ENCODE data around the gene SLC25A20. TPM values are rescaled to one million over a fixed set of nuclear protein-coding genes. Genes with fewer than 3 reads are reported as not detected.

SLC25A20 gene
- total RNA-seq, 4 donors from 2014 or later: 67.8 to 110 (median 83.4) TPM

DNA sequence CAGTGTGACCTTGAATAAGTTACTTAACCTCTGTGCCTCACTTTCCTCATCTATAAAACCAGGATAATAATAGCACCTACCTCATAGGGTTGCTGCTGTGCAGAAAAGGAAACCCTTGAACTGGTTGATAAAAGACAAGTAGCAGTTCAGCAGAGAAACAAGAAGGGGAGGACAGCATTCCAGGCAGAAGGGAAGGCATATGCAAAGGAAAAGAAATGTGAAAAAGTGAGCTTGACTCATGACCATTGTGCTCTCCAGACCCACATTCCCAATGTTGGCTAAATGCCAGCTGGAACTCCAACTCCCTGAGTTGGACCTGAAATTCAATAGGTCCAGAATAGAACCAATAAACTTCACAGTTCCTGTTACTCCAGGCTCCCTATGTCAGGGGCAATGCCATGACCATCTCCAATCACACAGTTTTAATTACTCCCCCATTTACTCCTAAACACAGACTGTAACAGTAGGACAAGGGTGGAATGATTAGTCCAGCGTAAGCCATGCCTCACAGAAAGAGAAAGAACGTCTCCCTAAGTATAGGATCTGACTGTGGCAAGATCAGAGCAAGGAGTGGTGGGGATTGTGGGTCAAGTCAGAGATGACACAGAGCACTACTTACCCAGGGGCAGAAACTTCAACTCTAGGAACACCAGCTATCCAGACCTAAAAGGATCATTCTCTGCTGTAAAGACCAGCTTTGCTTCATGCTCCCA is 77.9 kb downstream of the SLC25A20 start:
- Histone ChIP-seq H3K27me3 (no peaks in the 10 kb centered on the region), H3K9me3 (no peaks in the 10 kb centered on the region), H3K36me3 (no peaks in the 10 kb centered on the region), H3K4me3 (no peak overlapping the region), H3K4me1 (peaks cover 31 to 38% of the 10 kb centered on the region in 2 donors), H3K27ac (peak overlapping the region; percentile 53 to 77 (median 67))
- intact Hi-C loops (cut with DNase I; ENCODE audit: low total_unique reads) (no loop called here), in situ Hi-C loops (cut with MboI; ENCODE audit: low sequenced_read_pairs in 4 of 4) (no loop called here)
- ATAC-seq (peak in 1 of 2 donors; percentile 39), DNase-seq (no peak)
- no peak for TF ChIP-seq POLR2A (IDR thresholded peaks at IDR 0.05)
- TF ChIP-seq, protein P1, sequence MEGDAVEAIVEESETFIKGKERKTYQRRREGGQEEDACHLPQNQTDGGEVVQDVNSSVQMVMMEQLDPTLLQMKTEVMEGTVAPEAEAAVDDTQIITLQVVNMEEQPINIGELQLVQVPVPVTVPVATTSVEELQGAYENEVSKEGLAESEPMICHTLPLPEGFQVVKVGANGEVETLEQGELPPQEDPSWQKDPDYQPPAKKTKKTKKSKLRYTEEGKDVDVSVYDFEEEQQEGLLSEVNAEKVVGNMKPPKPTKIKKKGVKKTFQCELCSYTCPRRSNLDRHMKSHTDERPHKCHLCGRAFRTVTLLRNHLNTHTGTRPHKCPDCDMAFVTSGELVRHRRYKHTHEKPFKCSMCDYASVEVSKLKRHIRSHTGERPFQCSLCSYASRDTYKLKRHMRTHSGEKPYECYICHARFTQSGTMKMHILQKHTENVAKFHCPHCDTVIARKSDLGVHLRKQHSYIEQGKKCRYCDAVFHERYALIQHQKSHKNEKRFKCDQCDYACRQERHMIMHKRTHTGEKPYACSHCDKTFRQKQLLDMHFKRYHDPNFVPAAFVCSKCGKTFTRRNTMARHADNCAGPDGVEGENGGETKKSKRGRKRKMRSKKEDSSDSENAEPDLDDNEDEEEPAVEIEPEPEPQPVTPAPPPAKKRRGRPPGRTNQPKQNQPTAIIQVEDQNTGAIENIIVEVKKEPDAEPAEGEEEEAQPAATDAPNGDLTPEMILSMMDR (IDR thresholded peaks at IDR 0.05 in 4 of 5, conservative IDR thresholded peaks at IDR 0.05 in 1 of 5): no peak

DNA sequence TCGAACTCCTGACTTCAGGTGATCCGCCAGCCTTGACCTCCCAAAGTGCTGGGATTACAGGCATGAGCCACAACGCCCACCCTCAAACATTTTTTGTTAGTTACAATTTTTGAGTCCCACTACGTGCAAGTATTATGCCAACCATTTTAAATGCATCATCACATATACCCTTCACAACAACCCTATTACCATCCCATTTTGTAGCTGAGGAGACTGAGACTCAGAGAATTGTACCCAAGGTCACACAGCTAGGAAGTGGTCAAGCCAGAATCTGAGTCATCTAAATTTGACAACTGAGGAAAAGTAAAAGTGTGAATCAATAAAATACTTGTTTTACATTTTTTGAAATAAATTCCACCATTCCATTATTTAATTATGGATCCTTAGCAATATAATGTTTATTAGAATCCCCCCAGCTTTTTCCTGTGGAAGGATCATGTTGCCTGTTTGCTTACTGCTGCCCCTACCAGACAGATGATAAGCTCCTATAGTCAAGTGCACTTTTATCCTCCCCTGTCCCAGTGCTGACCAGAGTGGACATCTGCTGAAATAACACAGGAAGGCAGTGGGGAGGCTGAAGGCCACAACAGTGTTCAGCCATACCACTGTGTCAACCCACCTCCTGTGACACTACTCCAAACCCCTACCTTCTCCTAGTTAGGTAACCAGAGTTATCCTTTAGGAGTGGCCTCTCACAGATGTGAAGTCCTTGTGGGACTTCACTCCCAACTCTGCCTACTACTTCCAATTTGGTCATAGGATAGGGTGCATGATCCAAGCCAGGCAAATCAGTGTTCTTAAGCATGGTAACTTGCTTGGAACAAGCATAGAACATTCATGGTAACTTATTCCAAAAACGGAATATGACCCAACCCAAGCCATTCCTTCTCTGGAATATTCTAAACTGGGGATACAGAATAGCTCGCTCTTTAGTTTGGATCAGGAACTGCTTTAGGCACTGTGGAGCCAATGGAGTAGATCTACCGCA is 79.2 kb downstream of the SLC25A20 start:
- Histone ChIP-seq H3K4me1 (peaks cover 31 to 38% of the 10 kb centered on the region in 2 donors), H3K27me3 (no peaks in the 10 kb centered on the region), H3K27ac (peak overlapping the region; percentile 53 to 77 (median 67)), H3K4me3 (no peak overlapping the region), H3K36me3 (no peaks in the 10 kb centered on the region), H3K9me3 (no peaks in the 10 kb centered on the region)
- in situ Hi-C loops (cut with MboI; ENCODE audit: low sequenced_read_pairs in 4 of 4) (no loop called here), intact Hi-C loops (cut with DNase I; ENCODE audit: low total_unique reads) (no loop called here)
- ATAC-seq (peak; percentile 85 to 86), DNase-seq (no peak)
- no peak for TF ChIP-seq POLR2A (IDR thresholded peaks at IDR 0.05)
- TF ChIP-seq, protein P1 (IDR thresholded peaks at IDR 0.05 in 4 of 5, conservative IDR thresholded peaks at IDR 0.05 in 1 of 5): no peak

DNA sequence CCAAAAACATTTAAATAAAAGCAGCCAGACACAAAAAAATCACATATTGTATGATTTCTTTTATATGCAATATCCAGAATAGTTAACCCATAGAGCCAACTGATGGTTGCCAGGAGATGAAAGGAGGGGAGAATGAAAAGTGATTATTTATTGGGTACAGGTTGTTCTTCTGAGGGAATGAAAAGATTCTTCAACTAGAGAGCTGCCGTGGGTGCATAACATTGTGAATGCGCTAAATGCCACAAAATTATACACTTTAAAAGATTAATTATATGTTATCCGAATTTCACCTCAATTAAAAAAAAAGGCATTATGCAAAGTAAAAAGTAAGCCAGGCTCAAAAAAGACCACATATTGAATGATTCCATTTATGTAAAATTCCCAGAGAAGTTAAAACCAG is 87.2 kb downstream of the SLC25A20 start:
- Histone ChIP-seq H3K27me3 (no peaks in the 10 kb centered on the region), H3K4me1 (peaks cover 5 to 9% of the 10 kb centered on the region in 2 donors), H3K9me3 (no peaks in the 10 kb centered on the region), H3K4me3 (no peak overlapping the region), H3K27ac (no peak overlapping the region), H3K36me3 (no peaks in the 10 kb centered on the region)
- in situ Hi-C loops (cut with MboI; ENCODE audit: low sequenced_read_pairs in 4 of 4) (no loop called here), intact Hi-C loops (cut with DNase I; ENCODE audit: low total_unique reads) (no loop called here)
- ATAC-seq: no peak
- no peak for DNase-seq
- TF ChIP-seq, protein P1 (IDR thresholded peaks at IDR 0.05 in 4 of 5, conservative IDR thresholded peaks at IDR 0.05 in 1 of 5): no peak
- no peak for TF ChIP-seq POLR2A (IDR thresholded peaks at IDR 0.05)

Other genes starting within 250 kb of the SLC25A20 start
- gene CELSR3, start 236.0 kb downstream of the SLC25A20 start, total RNA-seq: under 1 TPM in 3 of 4 donors, not detected in 1; 0.02 to 0.25 (median 0.05) TPM
- gene NCKIPSD, start 213.0 kb downstream of the SLC25A20 start, total RNA-seq: 10 to 100 TPM; 13.2 to 33.1 (median 19.4) TPM
- gene IP6K2, start 181.7 kb downstream of the SLC25A20 start, total RNA-seq: 10 to 100 TPM; 16.9 to 31.8 (median 22.0) TPM
- gene PRKAR2A, start 51.0 kb downstream of the SLC25A20 start, total RNA-seq: 10 to 100 TPM; 62.2 to 97.1 (median 80.2) TPM
- 100 to 1,000 TPM; 118 to 176 (median 143) TPM for gene ARIH2, start 20.0 kb upstream of the SLC25A20 start, total RNA-seq
- gene P4HTM, start 91.4 kb upstream of the SLC25A20 start, total RNA-seq: 10 to 100 TPM; 13.6 to 21.7 (median 20.3) TPM
- gene WDR6, start 108.5 kb upstream of the SLC25A20 start, total RNA-seq: 10 to 100 TPM; 40.4 to 50.9 (median 45.5) TPM
- 10 to 100 TPM; 10.6 to 20.1 (median 16.3) TPM for gene DALRD3, start 119.7 kb upstream of the SLC25A20 start, total RNA-seq
- 100 to 1,000 TPM; 129 to 181 (median 148) TPM for gene NDUFAF3, start 123.2 kb upstream of the SLC25A20 start, total RNA-seq
- 100 to 1,000 TPM; 178 to 229 (median 205) TPM for gene IMPDH2, start 130.5 kb upstream of the SLC25A20 start, total RNA-seq
- 10 to 100 TPM; 35.8 to 65.6 (median 47.1) TPM for gene QRICH1, start 195.2 kb upstream of the SLC25A20 start, total RNA-seq
- gene QARS1, start 205.9 kb upstream of the SLC25A20 start, total RNA-seq: 100 to 1,000 TPM; 157 to 259 (median 173) TPM
- gene USP19, start 221.9 kb upstream of the SLC25A20 start, total RNA-seq: 100 to 1,000 TPM; 100 to 188 (median 128) TPM
- 100 to 1,000 TPM; 154 to 355 (median 243) TPM for gene LAMB2, start 234.2 kb upstream of the SLC25A20 start, total RNA-seq

Measured in gastrocnemius medialis (tissue), 4 donors.